Astrocyte (in vitro differentiated cells and primary cell): ENCODE data around the gene SSBP2. TPM values are rescaled to one million over a fixed set of nuclear protein-coding genes. Genes with fewer than 3 reads are reported as not detected.

ENCODE experiments used
- DNase-seq: peaks from one replicate; pipeline ENCODE4 v3.0.0-alpha.2; 2010; ENCODE audit warnings: low read depth
- FAIRE-seq: peaks from 2 replicates; lab custom pipeline; 2011; peaks lifted over from hg19 to GRCh38; lab: Jason Lieb, UNC
- H2AFZ ChIP-seq: 2 replicates; pipeline ENCODE4 v1.6.0; 2012; ENCODE audit warnings: low read depth, low read length, inconsistent platforms
- H3K27ac ChIP-seq: 2 replicates; pipeline ENCODE4 v1.5.1; 2011; ENCODE audit warnings: low read depth, low read length, inconsistent platforms
- H3K27me3 ChIP-seq: 2 replicates; pipeline ENCODE4 v1.6.0; 2011; ENCODE audit warnings: low read length, inconsistent platforms; ENCODE audit not compliant: insufficient read depth
- H3K36me3 ChIP-seq: 2 replicates; pipeline ENCODE4 v1.5.1; 2011; ENCODE audit warnings: low read length, inconsistent platforms; ENCODE audit not compliant: insufficient read depth
- H3K4me1 ChIP-seq: 2 replicates; pipeline ENCODE4 v1.5.1; 2011; ENCODE audit warnings: low read length, inconsistent platforms; ENCODE audit not compliant: insufficient read depth
- H3K4me2 ChIP-seq: 2 replicates; pipeline ENCODE4 v1.6.0; 2012; ENCODE audit warnings: low read length, inconsistent platforms
- H3K4me3 ChIP-seq: 2 replicates; pipeline ENCODE4 v1.5.1; 2011; ENCODE audit warnings: low read depth, mild to moderate bottlenecking, low read length, inconsistent platforms; ENCODE audit not compliant: insufficient read depth
- H3K79me2 ChIP-seq: 2 replicates; pipeline ENCODE4 v1.6.0; 2012; ENCODE audit warnings: mild to moderate bottlenecking, low read length, inconsistent platforms; ENCODE audit not compliant: insufficient read depth
- H3K9ac ChIP-seq: 2 replicates; pipeline ENCODE4 v1.6.0; 2012; ENCODE audit warnings: mild to moderate bottlenecking, low read length, inconsistent platforms
- H3K9me3 ChIP-seq: 2 replicates; pipeline ENCODE4 v1.5.1; 2012; ENCODE audit warnings: low read depth, mild to moderate bottlenecking, low read length, inconsistent platforms; ENCODE audit not compliant: insufficient read depth
- H4K20me1 ChIP-seq: 2 replicates; pipeline ENCODE4 v1.6.0; 2012; ENCODE audit warnings: low read length, inconsistent platforms; ENCODE audit not compliant: insufficient read depth
- H3K27ac Mint-ChIP-seq: one replicate; pipeline ENCODE4 v1.8.0; 2021; ENCODE audit warnings: mild to moderate bottlenecking, mixed read lengths; ENCODE audit not compliant: unreplicated experiment
- H3K27me3 Mint-ChIP-seq: one replicate; pipeline ENCODE4 v1.8.0; 2021; ENCODE audit warnings: low read depth, mixed read lengths; ENCODE audit not compliant: unreplicated experiment
- H3K36me3 Mint-ChIP-seq: one replicate; pipeline ENCODE4 v1.8.0; 2021; ENCODE audit warnings: low read depth, mixed read lengths; ENCODE audit not compliant: unreplicated experiment
- H3K4me1 Mint-ChIP-seq: one replicate; pipeline ENCODE4 v1.8.0; 2021; ENCODE audit warnings: low read depth, mixed read lengths; ENCODE audit not compliant: unreplicated experiment
- H3K4me3 Mint-ChIP-seq: one replicate; pipeline ENCODE4 v1.8.0; 2021; ENCODE audit warnings: mild to moderate bottlenecking, moderate library complexity, mixed read lengths; ENCODE audit not compliant: unreplicated experiment
- H3K9me3 Mint-ChIP-seq: one replicate; pipeline ENCODE4 v1.8.0; 2021; ENCODE audit warnings: mild to moderate bottlenecking, mixed read lengths; ENCODE audit not compliant: unreplicated experiment
- CTCF ChIP-seq: IDR thresholded peaks from 2 replicates; pipeline ENCODE4 v1.5.1; 2011; ENCODE audit warnings: low read depth, mild to moderate bottlenecking, inconsistent platforms, low read length, moderate library complexity; ENCODE audit not compliant: insufficient read depth
- EZH2 ChIP-seq: IDR thresholded peaks from 2 replicates; pipeline ENCODE4 v1.6.1; 2012; ENCODE audit warnings: mild to moderate bottlenecking, low read length, inconsistent platforms; ENCODE audit not compliant: insufficient read depth
- total RNA-seq: library from RNA; stranded (reverse); gene quantifications from 2 replicates; pipeline ENCODE4 v1.2.1, GENCODE V29; 2021

SSBP2 gene
- total RNA-seq, 1 donor from 2014 or later = 59.8 TPM

GRCh38 chr5:81428861-81429260 lies 322.0 kb downstream of the SSBP2 start:
- Mint-ChIP-seq H3K27me3 (no peaks in the 10 kb centered on the region), H3K4me1 (peaks cover 8% of the 10 kb centered on the region), H3K36me3 (peaks cover 13% of the 10 kb centered on the region), H3K4me3 (no peak overlapping the region), H3K9me3 (no peaks in the 10 kb centered on the region), H3K27ac (peak overlapping the region; percentile 18)
- Histone ChIP-seq H3K79me2 (no peaks in the 10 kb centered on the region), H3K4me3 (no peak overlapping the region), H3K27ac (no peak overlapping the region), H3K36me3 (no peaks in the 10 kb centered on the region), H3K4me1 (peaks cover 10% of the 10 kb centered on the region), H3K9ac (no peak overlapping the region), H3K27me3 (no peaks in the 10 kb centered on the region), H4K20me1 (no peaks in the 10 kb centered on the region), H3K4me2 (peak overlapping the region; percentile 31), H3K9me3 (no peaks in the 10 kb centered on the region), H2AFZ (no peak overlapping the region)
- TF ChIP-seq EZH2 (no peak), CTCF (no peak)
- DNase-seq = peak; percentile 45
- FAIRE-seq = no peak

GRCh38 chr5:81428446-81428845 lies 322.5 kb downstream of the SSBP2 start:
- Mint-ChIP-seq H3K9me3 (no peaks in the 10 kb centered on the region), H3K27me3 (no peaks in the 10 kb centered on the region), H3K4me1 (peaks cover 8% of the 10 kb centered on the region), H3K4me3 (no peak overlapping the region), H3K36me3 (peaks cover 10% of the 10 kb centered on the region), H3K27ac (peak overlapping the region; percentile 18)
- FAIRE-seq (no peak), DNase-seq (no peak)
- Histone ChIP-seq H3K27me3 (no peaks in the 10 kb centered on the region), H3K9ac (no peak overlapping the region), H3K4me3 (no peak overlapping the region), H4K20me1 (no peaks in the 10 kb centered on the region), H3K27ac (no peak overlapping the region), H3K36me3 (no peaks in the 10 kb centered on the region), H3K4me1 (peaks cover 10% of the 10 kb centered on the region), H3K9me3 (no peaks in the 10 kb centered on the region), H3K4me2 (peak overlapping the region; percentile 31), H3K79me2 (no peaks in the 10 kb centered on the region), H2AFZ (no peak overlapping the region)
- TF ChIP-seq CTCF = no peak
- no peak for TF ChIP-seq EZH2

GRCh38 chr5:81427566-81427965 lies 323.3 kb downstream of the SSBP2 start:
- Mint-ChIP-seq H3K4me3 (no peak overlapping the region), H3K27ac (no peak overlapping the region), H3K9me3 (no peaks in the 10 kb centered on the region), H3K36me3 (peaks cover 9% of the 10 kb centered on the region), H3K4me1 (peaks cover 12% of the 10 kb centered on the region), H3K27me3 (no peaks in the 10 kb centered on the region)
- no peak overlapping the region for H3K4me2 ChIP-seq
- no peak overlapping the region for H3K9ac ChIP-seq
- TF ChIP-seq EZH2 = no peak
- no peak for TF ChIP-seq CTCF
- no peaks in the 10 kb centered on the region for H4K20me1 ChIP-seq
- H2AFZ ChIP-seq = no peak overlapping the region
- no peaks in the 10 kb centered on the region for H3K36me3 ChIP-seq
- no peaks in the 10 kb centered on the region for H3K27me3 ChIP-seq
- peaks cover 13% of the 10 kb centered on the region for H3K4me1 ChIP-seq
- no peaks in the 10 kb centered on the region for H3K9me3 ChIP-seq
- no peak for FAIRE-seq
- no peak for DNase-seq
- no peaks in the 10 kb centered on the region for H3K79me2 ChIP-seq
- H3K27ac ChIP-seq = no peak overlapping the region
- H3K4me3 ChIP-seq = no peak overlapping the region
